ENCODE results near the gene GLT8D2. TPM values are rescaled to one million over a fixed set of nuclear protein-coding genes. Genes with fewer than 3 reads are reported as not detected.

The GLT8D2 gene
- total RNA-seq, 1 experiment from 2014 or later: 3.8 TPM

GRCh38 chr12:104090685-104091084 is 40.7 kb upstream of the GLT8D2 start:
- Histone ChIP-seq H3K79me2 (ENCODE audit: insufficient read depth, low read length) (no peaks in the 10 kb centered on the region), H2BK15ac (ENCODE audit: low read depth, low read length) (no peak overlapping the region), H3K23me2 (ENCODE audit: insufficient read length, low read depth, low read length, poor library complexity, severe bottlenecking) (no peaks in the 10 kb centered on the region), H3T11ph (ENCODE audit: low read length) (no peak overlapping the region), H3K9me3 (ENCODE audit: control insufficient read depth, low read depth, low read length) (no peaks in the 10 kb centered on the region), H3K9ac (ENCODE audit: extremely low read depth, insufficient read length, low read length) (no peak overlapping the region), H3K14ac (ENCODE audit: insufficient read depth, low read length) (no peak overlapping the region), H2BK120ac (ENCODE audit: low read depth, low read length, poor library complexity, severe bottlenecking) (no peak overlapping the region), H3K18ac (ENCODE audit: insufficient read length, low read depth, low read length) (no peak overlapping the region), H3K4me2 (ENCODE audit: insufficient read depth, insufficient read length, low read length) (no peak overlapping the region), H3K23ac (ENCODE audit: insufficient read length, low read depth, low read length) (no peak overlapping the region), H3K4ac (ENCODE audit: low read depth, low read length) (no peak overlapping the region), H2AFZ (ENCODE audit: low read length) (no peak overlapping the region), H2AK5ac (ENCODE audit: insufficient read length, low read length) (no peak overlapping the region), H2BK5ac (ENCODE audit: insufficient read length, low read length) (no peak overlapping the region), H4K8ac (replicated peaks; ENCODE audit: insufficient read length, low read depth, low read length) (no peak overlapping the region), H2BK20ac (ENCODE audit: low read depth, low read length, poor library complexity, severe bottlenecking) (no peak overlapping the region), H3K79me1 (ENCODE audit: insufficient read depth, low read depth, low read length, poor library complexity, severe bottlenecking) (no peaks in the 10 kb centered on the region), H4K91ac (ENCODE audit: insufficient read length, low read depth, low read length) (no peak overlapping the region), H3K27me3 (ENCODE audit: insufficient read depth, low read length) (no peaks in the 10 kb centered on the region), H4K5ac (ENCODE audit: insufficient read length, low read depth, low read length) (no peak overlapping the region), H2BK12ac (ENCODE audit: insufficient read length, low read depth, low read length) (no peak overlapping the region), H3K27ac (ENCODE audit: insufficient read length, low read depth, low read length) (no peak overlapping the region), H3K56ac (ENCODE audit: insufficient read length, low read depth, low read length) (no peak overlapping the region), H4K20me1 (ENCODE audit: control insufficient read depth, insufficient read depth, insufficient read length) (no peaks in the 10 kb centered on the region), H3K4me1 (ENCODE audit: insufficient read depth, low read length) (no peaks in the 10 kb centered on the region)
- no peaks in the 10 kb centered on the region for H3K36me3 Mint-ChIP-seq (ENCODE audit: insufficient read depth in 1 of 3, low read depth in 3 of 3)
- no peak for TF ChIP-seq CTCF (conservative IDR thresholded peaks at IDR 0.05)
- DNase-seq: no peak
- H3K4me1 Mint-ChIP-seq: peaks cover 8 to 11% of the 10 kb centered on the region in 2 experiments; a peak in 3 of 4 replicates
- no peak overlapping the region for H3K4me3 Mint-ChIP-seq
- no peaks in the 10 kb centered on the region for H3K9me3 Mint-ChIP-seq
- WGBS (ENCODE audit: extremely low coverage, insufficient read length, low lambda C conversion rate): no CpG with 5 or more reads among the region's 1 CpG
- H3K27me3 Mint-ChIP-seq (ENCODE audit: low read depth): no peaks in the 10 kb centered on the region
- no peak overlapping the region for H3K27ac Mint-ChIP-seq

All from H9 (cell line).